Neural progenitor cell (in vitro differentiated cells): ENCODE results near the gene PI4K2B. TPM values are rescaled to one million over a fixed set of nuclear protein-coding genes. Genes with fewer than 3 reads are reported as not detected.
"Not testable (repeated sequence)": the region's sequence is repeated elsewhere in the genome, so short reads cannot be mapped to it uniquely, and the experiment has no call there.

ENCODE experiments used
- DNase-seq: peaks from one replicate; pipeline ENCODE4 v3.0.0-alpha.2; 2016; ENCODE audit warnings: low spot score
- H2AFZ ChIP-seq: fragments of 200-600 bp; sonication (generic); replicated peaks from 2 replicates; pipeline ENCODE4 v1.6.1; 2016; ENCODE audit warnings: antibody characterized with exemption
- H3F3A ChIP-seq: fragments of 200-600 bp; sonication (generic); 2 replicates; pipeline ENCODE4 v1.6.1; 2016; ENCODE audit warnings: antibody characterized with exemption, low read depth
- H3K27ac ChIP-seq: fragments of 200-600 bp; sonication (generic); 2 replicates; pipeline ENCODE4 v1.5.1; 2016; ENCODE audit warnings: mild to moderate bottlenecking
- H3K27me3 ChIP-seq: fragments of 200-600 bp; sonication (generic); 2 replicates; pipeline ENCODE4 v1.6.1; 2016; ENCODE audit warnings: mild to moderate bottlenecking, moderate library complexity
- H3K36me3 ChIP-seq: fragments of 200-600 bp; sonication (generic); 2 replicates; pipeline ENCODE4 v1.5.1; 2016
- H3K4me1 ChIP-seq: fragments of 200-600 bp; sonication (generic); 2 replicates; pipeline ENCODE4 v1.6.1; 2016; ENCODE audit warnings: mixed run types
- H3K4me2 ChIP-seq: fragments of 200-600 bp; sonication (generic); 2 replicates; pipeline ENCODE4 v1.6.1; 2016
- H3K4me3 ChIP-seq: fragments of 200-600 bp; sonication (generic); 2 replicates; pipeline ENCODE4 v1.5.1; 2016
- H3K79me2 ChIP-seq: fragments of 200-600 bp; sonication (generic); 2 replicates; pipeline ENCODE4 v1.6.1; 2016; ENCODE audit warnings: low read depth
- H3K9ac ChIP-seq: fragments of 200-600 bp; sonication (generic); 2 replicates; pipeline ENCODE4 v1.6.1; 2016
- H3K9me3 ChIP-seq: fragments of 200-600 bp; sonication (generic); 2 replicates; pipeline ENCODE4 v1.5.1; 2016; ENCODE audit warnings: low read depth
- H4K20me1 ChIP-seq: fragments of 200-600 bp; sonication (generic); 2 replicates; pipeline ENCODE4 v1.6.1; 2016; ENCODE audit warnings: low read depth
- H3K27ac Mint-ChIP-seq: 3 replicates; pipeline ENCODE4 v1.8.0; 2021; ENCODE audit warnings: mixed read lengths
- H3K27me3 Mint-ChIP-seq: 2 replicates; pipeline ENCODE4 v1.8.0; 2022; ENCODE audit warnings: low read depth, mild to moderate bottlenecking, inconsistent platforms, moderate library complexity, mixed read lengths; ENCODE audit not compliant: insufficient read depth
- H3K36me3 Mint-ChIP-seq: 3 replicates; pipeline ENCODE4 v1.8.0; 2021; ENCODE audit warnings: mixed read lengths
- H3K4me1 Mint-ChIP-seq: 3 replicates; pipeline ENCODE4 v1.8.0; 2021; ENCODE audit warnings: mixed read lengths
- H3K4me3 Mint-ChIP-seq: 3 replicates; pipeline ENCODE4 v1.8.0; 2021; ENCODE audit warnings: mild to moderate bottlenecking, moderate library complexity, mixed read lengths
- H3K9me3 Mint-ChIP-seq: 3 replicates; pipeline ENCODE4 v1.8.0; 2020; ENCODE audit warnings: mixed read lengths
- CTCF ChIP-seq: fragments of 200-600 bp; sonication (generic); IDR thresholded peaks from 2 replicates; pipeline ENCODE4 v1.5.1; 2017; ENCODE audit warnings: antibody characterized with exemption, mild to moderate bottlenecking
- EZH2 ChIP-seq: fragments of 200-600 bp; sonication (generic); IDR thresholded peaks from 2 replicates; pipeline ENCODE4 v1.6.1; 2017; ENCODE audit warnings: antibody characterized with exemption, mild to moderate bottlenecking, moderate library complexity
- EZH2phosphoT487 ChIP-seq: fragments of 200-600 bp; sonication (generic); IDR thresholded peaks from 2 replicates; pipeline ENCODE4 v1.6.1; 2017; ENCODE audit warnings: antibody characterized with exemption
- total RNA-seq: library from RNA; depleted of rRNA; stranded (reverse); fragments of >200 nt; gene quantifications from 2 replicates; pipeline ENCODE4 v1.2.3, GENCODE V29; 2015; ENCODE audit warnings: low replicate concordance

PI4K2B gene
- total RNA-seq, 1 donor from 2014 or later, result 20.3 TPM

DNA sequence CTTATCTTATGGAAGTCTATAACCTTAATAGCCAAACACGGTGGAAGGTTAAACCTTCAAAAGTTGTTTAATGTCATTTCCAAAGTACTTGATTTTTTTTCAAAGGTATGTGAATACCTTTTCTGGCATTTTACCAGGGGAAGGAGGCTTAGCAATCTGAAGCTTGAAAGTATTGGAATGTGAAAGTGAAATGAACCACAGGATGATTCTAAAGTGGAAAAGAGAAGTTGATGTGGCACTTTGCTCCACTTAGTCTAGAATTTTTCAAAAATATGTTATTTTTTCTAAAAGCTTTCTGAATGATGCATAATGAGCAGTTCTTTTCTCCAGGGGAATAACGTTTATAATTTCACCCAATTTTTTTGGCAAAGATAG lies 19.2 kb downstream of the PI4K2B start:
- TF ChIP-seq CTCF (no peak), EZH2 (no peak), EZH2phosphoT487 (no peak)
- H3K79me2 ChIP-seq, result peaks cover 3% of the 10 kb centered on the region

DNA sequence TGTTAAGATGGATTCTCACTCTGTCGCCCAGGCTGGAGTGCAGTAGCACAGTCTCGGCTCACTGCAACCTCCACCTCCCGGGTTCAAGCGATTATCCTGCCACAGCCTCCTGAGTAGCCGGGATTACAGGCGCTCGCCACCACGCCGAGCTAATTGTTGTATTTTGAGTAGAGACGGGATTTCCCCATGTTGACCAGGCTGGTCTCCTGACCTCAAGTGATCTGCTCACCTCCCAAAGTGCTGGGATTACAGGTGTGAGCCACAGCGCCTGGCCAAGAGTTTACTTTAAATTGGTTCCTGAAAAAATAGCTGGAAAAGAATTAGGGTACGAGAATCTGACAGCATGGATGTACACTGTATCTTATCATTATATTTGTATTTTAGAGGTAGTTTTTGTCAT lies 20.0 kb downstream of the PI4K2B start:
- not testable (repeated sequence) for H3K27ac Mint-ChIP-seq, H3K4me3 Mint-ChIP-seq, H3K4me2 ChIP-seq, H3K9ac ChIP-seq, H2AFZ ChIP-seq, H3F3A ChIP-seq, H4K20me1 ChIP-seq, H3K9me3 Mint-ChIP-seq, H3K27me3 ChIP-seq, H3K36me3 Mint-ChIP-seq, H3K4me1 Mint-ChIP-seq, H3K9me3 ChIP-seq, H3K36me3 ChIP-seq, DNase-seq, H3K27me3 Mint-ChIP-seq, H3K27ac ChIP-seq, H3K4me3 ChIP-seq, H3K79me2 ChIP-seq, H3K4me1 ChIP-seq

More for the DNA sequence above, 19.2 kb downstream of the PI4K2B start:
- Mint-ChIP-seq H3K36me3 (peaks cover 6% of the 10 kb centered on the region), H3K4me3 (no peak overlapping the region), H3K27ac (no peak overlapping the region), H3K4me1 (no peaks in the 10 kb centered on the region), H3K9me3 (peaks cover 4% of the 10 kb centered on the region), H3K27me3 (no peaks in the 10 kb centered on the region)
- H3K4me3 ChIP-seq, result no peak overlapping the region
- H3K9me3 ChIP-seq, result no peaks in the 10 kb centered on the region
- no peak overlapping the region for H3K9ac ChIP-seq
- no peaks in the 10 kb centered on the region for H3K4me1 ChIP-seq
- DNase-seq, result no peak
- H3K36me3 ChIP-seq, result no peaks in the 10 kb centered on the region
- H3K27me3 ChIP-seq, result no peaks in the 10 kb centered on the region
- no peak overlapping the region for H3K27ac ChIP-seq
- H2AFZ ChIP-seq, result no peak overlapping the region
- no peaks in the 10 kb centered on the region for H3F3A ChIP-seq
- H4K20me1 ChIP-seq, result no peaks in the 10 kb centered on the region
- no peak overlapping the region for H3K4me2 ChIP-seq

- no peaks in the 10 kb centered on the region for H3F3A ChIP-seq
- H3K9me3 ChIP-seq, result no peaks in the 10 kb centered on the region
- H3K4me1 ChIP-seq, result no peaks in the 10 kb centered on the region
- no peak overlapping the region for H3K9ac ChIP-seq
- H3K27me3 Mint-ChIP-seq, result no peaks in the 10 kb centered on the region
- no peak overlapping the region for H3K4me2 ChIP-seq
- H3K9me3 Mint-ChIP-seq, result no peaks in the 10 kb centered on the region
- H4K20me1 ChIP-seq, result no peaks in the 10 kb centered on the region
- H3K4me1 Mint-ChIP-seq, result no peaks in the 10 kb centered on the region
- H3K36me3 ChIP-seq, result no peaks in the 10 kb centered on the region
- no peak for DNase-seq
- no peak overlapping the region for H2AFZ ChIP-seq
- H3K36me3 Mint-ChIP-seq, result peaks cover 3% of the 10 kb centered on the region
- H3K27ac ChIP-seq, result no peak overlapping the region
- H3K27me3 ChIP-seq, result no peaks in the 10 kb centered on the region
- no peak overlapping the region for H3K27ac Mint-ChIP-seq
- no peak overlapping the region for H3K4me3 Mint-ChIP-seq
- H3K4me3 ChIP-seq, result no peak overlapping the region
- no peak for TF ChIP-seq EZH2phosphoT487
- TF ChIP-seq EZH2, result no peak
- no peak for TF ChIP-seq CTCF
- H3K79me2 ChIP-seq, result no peaks in the 10 kb centered on the region
Measured at GRCh38 chr4:25258980-25259578, 25.2 kb downstream of the PI4K2B start.

GRCh38 chr4:25271866-25272265 lies 38.0 kb downstream of the PI4K2B start:
- Histone ChIP-seq H3K36me3 (no peaks in the 10 kb centered on the region), H3K79me2 (no peaks in the 10 kb centered on the region), H3K9ac (no peak overlapping the region), H3K9me3 (no peaks in the 10 kb centered on the region), H3F3A (no peaks in the 10 kb centered on the region), H2AFZ (no peak overlapping the region), H4K20me1 (no peaks in the 10 kb centered on the region), H3K4me3 (no peak overlapping the region), H3K27ac (no peak overlapping the region), H3K4me2 (no peak overlapping the region), H3K4me1 (no peaks in the 10 kb centered on the region), H3K27me3 (no peaks in the 10 kb centered on the region)
- Mint-ChIP-seq H3K36me3 (peaks cover 3% of the 10 kb centered on the region), H3K9me3 (no peaks in the 10 kb centered on the region), H3K4me1 (no peaks in the 10 kb centered on the region), H3K4me3 (no peak overlapping the region), H3K27me3 (peaks cover 5% of the 10 kb centered on the region), H3K27ac (no peak overlapping the region)
- no peak for TF ChIP-seq CTCF
- no peak for TF ChIP-seq EZH2
- no peak for DNase-seq
